ENCODE data around the gene TADA2B. TPM values are rescaled to one million over a fixed set of nuclear protein-coding genes. Genes with fewer than 3 reads are reported as not detected.

Gene TADA2B
- total RNA-seq, 1 experiment from 2014 or later: 14.3 TPM

DNA sequence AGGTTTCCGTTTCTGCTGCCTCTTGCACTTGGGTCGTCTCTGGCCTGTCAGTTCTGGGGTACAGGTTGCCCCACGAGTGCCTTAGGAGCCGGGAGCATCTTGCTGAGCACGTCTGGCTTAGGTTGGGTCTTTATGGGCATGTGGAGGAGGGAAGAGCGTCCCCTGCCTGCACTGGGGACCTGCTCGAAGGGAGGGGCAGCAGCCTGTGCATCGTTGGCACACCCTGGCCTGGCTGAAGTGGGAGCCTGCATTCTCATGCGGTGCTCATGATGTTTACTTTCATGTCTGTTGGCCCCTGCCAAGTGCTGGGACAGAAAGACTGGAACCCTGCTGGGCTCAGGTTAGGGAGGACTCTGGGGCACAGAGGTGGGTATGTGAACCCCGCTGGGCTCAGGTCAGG lies 23.8 kb upstream of the TADA2B start:
- Mint-ChIP-seq H3K27me3 (ENCODE audit: low read depth) (no peaks in the 10 kb centered on the region), H3K9me3 (no peaks in the 10 kb centered on the region), H3K4me1 (peaks cover 14% of the 10 kb centered on the region), H3K36me3 (peaks cover 43% of the 10 kb centered on the region), H3K4me3 (no peak overlapping the region), H3K27ac (no peak overlapping the region)
- POLR2A ChIA-PET: no interaction called here
- ATAC-seq (no peak), DNase-seq (ENCODE audit: low spot score) (no peak)
- CTCF ChIA-PET: interaction anchor here (0.9 kb wide), 1 partner anchor 23 kb away, joined by 3 read pairs; a partner anchor contains a TSS
- TF ChIP-seq, protein P1, sequence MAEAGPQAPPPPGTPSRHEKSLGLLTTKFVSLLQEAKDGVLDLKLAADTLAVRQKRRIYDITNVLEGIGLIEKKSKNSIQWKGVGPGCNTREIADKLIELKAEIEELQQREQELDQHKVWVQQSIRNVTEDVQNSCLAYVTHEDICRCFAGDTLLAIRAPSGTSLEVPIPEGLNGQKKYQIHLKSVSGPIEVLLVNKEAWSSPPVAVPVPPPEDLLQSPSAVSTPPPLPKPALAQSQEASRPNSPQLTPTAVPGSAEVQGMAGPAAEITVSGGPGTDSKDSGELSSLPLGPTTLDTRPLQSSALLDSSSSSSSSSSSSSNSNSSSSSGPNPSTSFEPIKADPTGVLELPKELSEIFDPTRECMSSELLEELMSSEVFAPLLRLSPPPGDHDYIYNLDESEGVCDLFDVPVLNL (CRISPR knock-in tag; IDR thresholded peaks at IDR 0.05; ENCODE audit: borderline replicate concordance, low read depth): no peak
- TF ChIP-seq, protein P2, sequence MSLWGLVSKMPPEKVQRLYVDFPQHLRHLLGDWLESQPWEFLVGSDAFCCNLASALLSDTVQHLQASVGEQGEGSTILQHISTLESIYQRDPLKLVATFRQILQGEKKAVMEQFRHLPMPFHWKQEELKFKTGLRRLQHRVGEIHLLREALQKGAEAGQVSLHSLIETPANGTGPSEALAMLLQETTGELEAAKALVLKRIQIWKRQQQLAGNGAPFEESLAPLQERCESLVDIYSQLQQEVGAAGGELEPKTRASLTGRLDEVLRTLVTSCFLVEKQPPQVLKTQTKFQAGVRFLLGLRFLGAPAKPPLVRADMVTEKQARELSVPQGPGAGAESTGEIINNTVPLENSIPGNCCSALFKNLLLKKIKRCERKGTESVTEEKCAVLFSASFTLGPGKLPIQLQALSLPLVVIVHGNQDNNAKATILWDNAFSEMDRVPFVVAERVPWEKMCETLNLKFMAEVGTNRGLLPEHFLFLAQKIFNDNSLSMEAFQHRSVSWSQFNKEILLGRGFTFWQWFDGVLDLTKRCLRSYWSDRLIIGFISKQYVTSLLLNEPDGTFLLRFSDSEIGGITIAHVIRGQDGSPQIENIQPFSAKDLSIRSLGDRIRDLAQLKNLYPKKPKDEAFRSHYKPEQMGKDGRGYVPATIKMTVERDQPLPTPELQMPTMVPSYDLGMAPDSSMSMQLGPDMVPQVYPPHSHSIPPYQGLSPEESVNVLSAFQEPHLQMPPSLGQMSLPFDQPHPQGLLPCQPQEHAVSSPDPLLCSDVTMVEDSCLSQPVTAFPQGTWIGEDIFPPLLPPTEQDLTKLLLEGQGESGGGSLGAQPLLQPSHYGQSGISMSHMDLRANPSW (CRISPR knock-in tag; conservative IDR thresholded peaks at IDR 0.05; ENCODE audit: low read depth): no peak
- no peak for TF ChIP-seq ZNF263 (CRISPR knock-in tag; IDR thresholded peaks at IDR 0.05; ENCODE audit: low read depth)
- no peak for TF ChIP-seq KAT7 (CRISPR knock-in tag; IDR thresholded peaks at IDR 0.05; ENCODE audit: borderline replicate concordance)
- TF ChIP-seq ZNF671 (CRISPR knock-in tag; IDR thresholded peaks at IDR 0.05): no peak
- TF ChIP-seq ATF1 (CRISPR knock-in tag; IDR thresholded peaks at IDR 0.05): no peak
- TF ChIP-seq, protein P3, sequence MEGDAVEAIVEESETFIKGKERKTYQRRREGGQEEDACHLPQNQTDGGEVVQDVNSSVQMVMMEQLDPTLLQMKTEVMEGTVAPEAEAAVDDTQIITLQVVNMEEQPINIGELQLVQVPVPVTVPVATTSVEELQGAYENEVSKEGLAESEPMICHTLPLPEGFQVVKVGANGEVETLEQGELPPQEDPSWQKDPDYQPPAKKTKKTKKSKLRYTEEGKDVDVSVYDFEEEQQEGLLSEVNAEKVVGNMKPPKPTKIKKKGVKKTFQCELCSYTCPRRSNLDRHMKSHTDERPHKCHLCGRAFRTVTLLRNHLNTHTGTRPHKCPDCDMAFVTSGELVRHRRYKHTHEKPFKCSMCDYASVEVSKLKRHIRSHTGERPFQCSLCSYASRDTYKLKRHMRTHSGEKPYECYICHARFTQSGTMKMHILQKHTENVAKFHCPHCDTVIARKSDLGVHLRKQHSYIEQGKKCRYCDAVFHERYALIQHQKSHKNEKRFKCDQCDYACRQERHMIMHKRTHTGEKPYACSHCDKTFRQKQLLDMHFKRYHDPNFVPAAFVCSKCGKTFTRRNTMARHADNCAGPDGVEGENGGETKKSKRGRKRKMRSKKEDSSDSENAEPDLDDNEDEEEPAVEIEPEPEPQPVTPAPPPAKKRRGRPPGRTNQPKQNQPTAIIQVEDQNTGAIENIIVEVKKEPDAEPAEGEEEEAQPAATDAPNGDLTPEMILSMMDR (IDR thresholded peaks at IDR 0.05): no peak
- no peak for TF ChIP-seq SMAD4 (CRISPR knock-in tag; IDR thresholded peaks at IDR 0.05)
- TF ChIP-seq SP1 (CRISPR knock-in tag; conservative IDR thresholded peaks at IDR 0.05): no peak
- TF ChIP-seq, protein P4, sequence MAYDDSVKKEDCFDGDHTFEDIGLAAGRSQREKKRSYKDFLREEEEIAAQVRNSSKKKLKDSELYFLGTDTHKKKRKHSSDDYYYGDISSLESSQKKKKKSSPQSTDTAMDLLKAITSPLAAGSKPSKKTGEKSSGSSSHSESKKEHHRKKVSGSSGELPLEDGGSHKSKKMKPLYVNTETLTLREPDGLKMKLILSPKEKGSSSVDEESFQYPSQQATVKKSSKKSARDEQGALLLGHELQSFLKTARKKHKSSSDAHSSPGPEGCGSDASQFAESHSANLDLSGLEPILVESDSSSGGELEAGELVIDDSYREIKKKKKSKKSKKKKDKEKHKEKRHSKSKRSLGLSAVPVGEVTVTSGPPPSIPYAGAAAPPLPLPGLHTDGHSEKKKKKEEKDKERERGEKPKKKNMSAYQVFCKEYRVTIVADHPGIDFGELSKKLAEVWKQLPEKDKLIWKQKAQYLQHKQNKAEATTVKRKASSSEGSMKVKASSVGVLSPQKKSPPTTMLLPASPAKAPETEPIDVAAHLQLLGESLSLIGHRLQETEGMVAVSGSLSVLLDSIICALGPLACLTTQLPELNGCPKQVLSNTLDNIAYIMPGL (CRISPR knock-in tag; IDR thresholded peaks at IDR 0.05): no peak
- TF ChIP-seq ZNF317 (CRISPR knock-in tag; IDR thresholded peaks at IDR 0.05; ENCODE audit: borderline replicate concordance, low read depth): no peak
- TF ChIP-seq, protein P5, sequence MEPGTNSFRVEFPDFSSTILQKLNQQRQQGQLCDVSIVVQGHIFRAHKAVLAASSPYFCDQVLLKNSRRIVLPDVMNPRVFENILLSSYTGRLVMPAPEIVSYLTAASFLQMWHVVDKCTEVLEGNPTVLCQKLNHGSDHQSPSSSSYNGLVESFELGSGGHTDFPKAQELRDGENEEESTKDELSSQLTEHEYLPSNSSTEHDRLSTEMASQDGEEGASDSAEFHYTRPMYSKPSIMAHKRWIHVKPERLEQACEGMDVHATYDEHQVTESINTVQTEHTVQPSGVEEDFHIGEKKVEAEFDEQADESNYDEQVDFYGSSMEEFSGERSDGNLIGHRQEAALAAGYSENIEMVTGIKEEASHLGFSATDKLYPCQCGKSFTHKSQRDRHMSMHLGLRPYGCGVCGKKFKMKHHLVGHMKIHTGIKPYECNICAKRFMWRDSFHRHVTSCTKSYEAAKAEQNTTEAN (CRISPR knock-in tag; IDR thresholded peaks at IDR 0.05): no peak
- no peak for TF ChIP-seq IRF2 (CRISPR knock-in tag; IDR thresholded peaks at IDR 0.05; ENCODE audit: borderline replicate concordance, low read depth)
- no peak for TF ChIP-seq MYBL2 (CRISPR knock-in tag; IDR thresholded peaks at IDR 0.05)
- TF ChIP-seq CREB1 (CRISPR knock-in tag; IDR thresholded peaks at IDR 0.05): no peak
- TF ChIP-seq, protein P6, sequence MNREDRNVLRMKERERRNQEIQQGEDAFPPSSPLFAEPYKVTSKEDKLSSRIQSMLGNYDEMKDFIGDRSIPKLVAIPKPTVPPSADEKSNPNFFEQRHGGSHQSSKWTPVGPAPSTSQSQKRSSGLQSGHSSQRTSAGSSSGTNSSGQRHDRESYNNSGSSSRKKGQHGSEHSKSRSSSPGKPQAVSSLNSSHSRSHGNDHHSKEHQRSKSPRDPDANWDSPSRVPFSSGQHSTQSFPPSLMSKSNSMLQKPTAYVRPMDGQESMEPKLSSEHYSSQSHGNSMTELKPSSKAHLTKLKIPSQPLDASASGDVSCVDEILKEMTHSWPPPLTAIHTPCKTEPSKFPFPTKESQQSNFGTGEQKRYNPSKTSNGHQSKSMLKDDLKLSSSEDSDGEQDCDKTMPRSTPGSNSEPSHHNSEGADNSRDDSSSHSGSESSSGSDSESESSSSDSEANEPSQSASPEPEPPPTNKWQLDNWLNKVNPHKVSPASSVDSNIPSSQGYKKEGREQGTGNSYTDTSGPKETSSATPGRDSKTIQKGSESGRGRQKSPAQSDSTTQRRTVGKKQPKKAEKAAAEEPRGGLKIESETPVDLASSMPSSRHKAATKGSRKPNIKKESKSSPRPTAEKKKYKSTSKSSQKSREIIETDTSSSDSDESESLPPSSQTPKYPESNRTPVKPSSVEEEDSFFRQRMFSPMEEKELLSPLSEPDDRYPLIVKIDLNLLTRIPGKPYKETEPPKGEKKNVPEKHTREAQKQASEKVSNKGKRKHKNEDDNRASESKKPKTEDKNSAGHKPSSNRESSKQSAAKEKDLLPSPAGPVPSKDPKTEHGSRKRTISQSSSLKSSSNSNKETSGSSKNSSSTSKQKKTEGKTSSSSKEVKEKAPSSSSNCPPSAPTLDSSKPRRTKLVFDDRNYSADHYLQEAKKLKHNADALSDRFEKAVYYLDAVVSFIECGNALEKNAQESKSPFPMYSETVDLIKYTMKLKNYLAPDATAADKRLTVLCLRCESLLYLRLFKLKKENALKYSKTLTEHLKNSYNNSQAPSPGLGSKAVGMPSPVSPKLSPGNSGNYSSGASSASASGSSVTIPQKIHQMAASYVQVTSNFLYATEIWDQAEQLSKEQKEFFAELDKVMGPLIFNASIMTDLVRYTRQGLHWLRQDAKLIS (CRISPR knock-in tag; IDR thresholded peaks at IDR 0.05; ENCODE audit: borderline replicate concordance): no peak
- TF ChIP-seq MXD4 (CRISPR knock-in tag; IDR thresholded peaks at IDR 0.05; ENCODE audit: borderline replicate concordance): no peak
- TF ChIP-seq RELA (CRISPR knock-in tag; IDR thresholded peaks at IDR 0.05; ENCODE audit: borderline replicate concordance): no peak

Data from WTC11 (cell line).